ENCODE results near the gene SPATA21.

The SPATA21 gene

GRCh38 chr1:16351456-16351993, 85.7 kb downstream of the SPATA21 start:
- H3K9me3 ChIP-seq (ENCODE audit: control insufficient read depth, insufficient read depth, low read length), result no peaks in the 10 kb centered on the region
- peak overlapping the region; percentile 93 for H3K4me3 ChIP-seq (ENCODE audit: low read depth, low read length)
- H3K27me3 ChIP-seq (ENCODE audit: control insufficient read depth, insufficient read depth, low read length), result no peaks in the 10 kb centered on the region
- H3K36me3 ChIP-seq (ENCODE audit: control insufficient read depth, insufficient read depth, low read length), result no peaks in the 10 kb centered on the region
- H3K4me1 ChIP-seq (ENCODE audit: control insufficient read depth, insufficient read depth, low read length), result no peaks in the 10 kb centered on the region
- peak overlapping the region; percentile 56 for H3K9ac ChIP-seq (ENCODE audit: low read depth, low read length)

- Histone ChIP-seq H3K27me3 (ENCODE audit: control insufficient read depth, insufficient read depth, low read length) (no peaks in the 10 kb centered on the region), H3K36me3 (ENCODE audit: control insufficient read depth, insufficient read depth, low read length) (no peaks in the 10 kb centered on the region), H3K9me3 (ENCODE audit: control insufficient read depth, insufficient read depth, low read length) (no peaks in the 10 kb centered on the region), H3K4me3 (ENCODE audit: low read depth, low read length) (no peak overlapping the region), H3K9ac (ENCODE audit: low read depth, low read length) (no peak overlapping the region), H3K4me1 (ENCODE audit: control insufficient read depth, insufficient read depth, low read length) (no peaks in the 10 kb centered on the region)
Measured at GRCh38 chr1:16349847-16350406, 87.3 kb downstream of the SPATA21 start.
